NCI-H1930 (cell line): ENCODE results near the gene MB21D2.
"Not testable (repeated sequence)": the region's sequence is repeated elsewhere in the genome, so short reads cannot be mapped to it uniquely, and the experiment has no call there.

Experiments used
- DNase-seq, 2 experiments: peaks; one replicate each; lab custom pipeline; 2025; lab: John Stamatoyannopoulos, UW

The MB21D2 gene

GRCh38 chr3:192802957-192803899 lies 114.4 kb downstream of the MB21D2 start:
- no peak for DNase-seq

DNA sequence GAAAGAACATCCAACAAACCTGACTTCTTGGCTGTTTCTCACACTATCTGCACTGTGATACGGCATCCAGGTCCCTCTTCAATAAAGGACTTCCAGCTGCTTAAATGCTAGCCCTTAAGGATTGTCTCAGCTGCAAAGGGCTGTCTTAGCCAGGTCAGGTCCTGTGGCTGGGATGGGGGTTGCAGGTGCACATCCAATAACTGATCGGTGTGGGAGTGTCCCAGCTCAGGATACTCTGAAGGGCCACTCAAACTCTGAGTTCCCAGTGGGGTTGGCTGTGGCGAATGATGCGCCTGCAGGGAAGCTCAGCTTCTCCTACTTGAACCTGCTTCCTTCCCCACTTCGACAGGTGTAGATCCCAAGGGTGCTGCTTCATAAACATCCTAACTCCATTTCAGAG lies 115.7 kb downstream of the MB21D2 start:
- DNase-seq = no peak

- DNase-seq = no peak
These were observed 117.9 kb downstream of the MB21D2 start for GRCh38 chr3:192799721-192800120.

- DNase-seq = no peak
These were observed 122.6 kb downstream of the MB21D2 start for GRCh38 chr3:192795021-192795420.

- no peak for DNase-seq
These were observed 123.4 kb downstream of the MB21D2 start for GRCh38 chr3:192794216-192794615.

GRCh38 chr3:192788816-192789515 lies 128.7 kb downstream of the MB21D2 start:
- DNase-seq = not testable (repeated sequence)

GRCh38 chr3:192778508-192778907 lies 139.1 kb downstream of the MB21D2 start:
- no peak for DNase-seq

DNA sequence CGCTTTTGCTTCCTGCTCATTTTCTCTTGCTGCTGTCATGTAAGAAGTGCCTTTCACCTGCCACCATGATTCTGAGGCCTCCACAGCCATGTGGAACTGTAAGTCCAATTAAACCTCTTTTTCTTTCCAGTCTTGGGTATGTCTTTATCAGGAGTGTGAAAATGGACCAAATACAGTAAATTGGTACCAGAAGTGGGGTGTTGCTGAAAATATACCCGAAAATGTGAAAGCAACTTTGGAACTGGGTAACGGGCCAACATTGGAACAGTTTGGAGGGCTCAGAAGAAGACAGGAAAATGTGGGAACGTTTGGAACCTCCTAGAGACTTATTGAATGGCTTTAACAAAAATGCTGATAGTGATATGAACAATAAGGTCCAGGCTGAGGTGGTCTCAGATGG lies 143.3 kb downstream of the MB21D2 start:
- not testable (repeated sequence) for DNase-seq

DNA sequence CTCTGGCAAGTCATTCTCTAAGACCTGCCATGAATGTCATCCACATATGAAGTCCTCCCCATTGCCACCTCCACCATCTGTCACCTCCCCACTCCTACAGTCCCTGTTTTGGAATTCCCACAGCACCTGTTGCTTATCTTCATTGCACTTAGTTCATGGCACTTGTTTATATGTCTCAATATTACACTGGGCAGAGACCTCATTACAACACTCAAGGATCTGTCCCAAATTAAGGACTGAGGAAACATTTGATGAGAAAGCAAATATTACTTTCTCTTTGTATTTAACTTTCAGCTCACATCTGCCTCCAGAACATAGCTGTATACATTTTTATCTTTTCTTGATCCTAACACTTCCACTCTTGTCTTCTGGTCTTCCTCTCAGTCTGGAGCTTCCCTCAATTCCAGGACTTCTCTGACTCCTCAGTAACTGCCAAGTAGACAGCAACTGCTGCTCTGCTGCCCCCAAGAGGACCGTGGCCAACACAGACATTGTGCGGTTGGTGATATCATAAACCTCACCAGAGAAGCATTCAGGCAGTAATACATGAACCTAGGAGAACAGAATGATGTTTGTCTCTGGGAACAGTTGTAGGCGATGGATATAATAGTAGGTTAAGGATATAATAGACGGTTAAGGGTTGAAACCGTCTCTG lies 145.3 kb downstream of the MB21D2 start:
- peak; percentile 10 to 23 for DNase-seq

DNA sequence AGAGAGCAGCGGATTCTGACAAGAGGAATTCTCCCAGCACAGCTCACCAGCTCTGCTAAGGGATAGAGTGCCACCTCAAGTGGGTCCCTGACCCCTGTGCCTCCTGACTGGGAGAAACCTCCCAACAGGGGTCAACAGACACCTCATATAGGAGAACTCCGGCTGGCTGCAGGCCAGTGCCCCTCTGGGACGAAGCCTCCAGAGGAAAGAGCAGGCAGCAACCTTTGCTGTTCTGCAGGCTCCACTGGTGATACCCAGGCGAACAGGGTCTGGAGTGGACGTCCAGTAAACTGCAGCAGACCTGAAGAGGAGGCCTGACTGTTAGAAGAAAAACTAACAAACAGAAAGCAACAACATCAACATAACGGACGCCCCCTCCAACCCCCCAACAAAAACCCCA lies 159.0 kb downstream of the MB21D2 start:
- DNase-seq = no peak

DNA sequence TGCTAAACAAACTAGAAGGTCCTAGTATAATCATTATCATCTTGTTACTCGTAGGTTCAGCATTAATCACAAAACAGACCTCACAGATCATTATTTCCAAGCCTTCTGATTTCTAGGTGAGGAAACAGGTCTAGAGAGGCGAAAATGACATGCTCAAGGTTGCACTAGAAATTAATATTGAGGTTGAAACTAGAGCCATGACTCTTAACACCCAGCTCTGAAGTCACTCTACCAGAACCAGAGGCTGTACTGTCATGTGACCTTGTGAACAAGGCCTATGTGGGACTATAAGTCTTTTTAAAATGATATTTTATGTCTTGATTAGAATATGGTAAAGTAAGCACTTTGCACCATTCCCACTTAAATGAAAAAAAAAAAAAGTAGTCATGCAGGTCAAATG lies 166.5 kb downstream of the MB21D2 start:
- DNase-seq = no peak

DNA sequence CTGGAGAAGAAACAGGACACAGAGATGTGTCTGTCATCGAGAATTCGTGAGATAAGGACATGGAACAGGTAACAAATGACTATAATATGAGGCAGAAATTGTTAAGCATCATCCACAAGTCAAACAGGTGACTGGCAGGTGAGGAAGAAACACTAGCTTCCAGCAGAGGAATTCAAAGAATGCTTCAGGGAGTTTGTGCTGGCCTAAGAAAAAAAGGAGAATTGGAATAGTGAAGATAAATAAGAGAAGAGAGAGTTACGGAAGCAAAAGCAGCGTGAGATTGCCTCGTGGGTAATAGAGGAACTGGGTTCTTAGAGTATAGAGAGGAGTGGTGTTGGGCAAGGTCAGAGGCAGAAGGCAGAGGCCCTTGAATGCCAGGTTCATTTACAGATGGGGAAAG lies 167.5 kb downstream of the MB21D2 start:
- no peak for DNase-seq

DNA sequence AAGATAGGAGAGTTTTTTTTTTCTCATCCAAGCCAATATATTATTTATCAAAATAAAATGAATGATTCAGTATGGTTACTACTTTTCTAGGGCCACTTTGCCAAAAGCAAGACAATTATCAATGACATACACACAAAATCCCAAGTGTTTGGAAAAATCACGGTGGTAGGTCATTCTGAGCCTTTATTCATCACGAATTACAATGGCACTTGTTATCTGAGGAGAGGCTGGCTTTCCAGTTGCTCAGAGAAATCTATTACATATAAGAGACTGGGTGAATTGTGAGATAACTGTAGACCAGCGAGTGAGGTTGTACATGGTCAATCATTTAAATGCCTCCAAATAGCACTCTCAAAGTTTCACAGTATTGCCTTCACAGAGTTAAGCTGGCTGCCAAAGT lies 169.9 kb downstream of the MB21D2 start:
- DNase-seq = no peak

GRCh38 chr3:192747145-192747544 lies 170.5 kb downstream of the MB21D2 start:
- DNase-seq = no peak
